Loucy (cell line): Measurements from ENCODE around the gene GUCA1C.

ENCODE experiments used
- CTCF ChIP-seq: fragments of 200-600 bp; sonication (generic); conservative IDR thresholded peaks from 2 replicates; pipeline ENCODE4 v1.5.1; 2014; ENCODE audit warnings: mild to moderate bottlenecking, antibody characterized with exemption, low read length
- EZH2phosphoT487 ChIP-seq: fragments of 200-600 bp; IDR thresholded peaks from 2 replicates; pipeline ENCODE4 v1.6.1; 2018; ENCODE audit warnings: antibody characterized with exemption, mild to moderate bottlenecking, moderate library complexity, borderline replicate concordance

DNA sequence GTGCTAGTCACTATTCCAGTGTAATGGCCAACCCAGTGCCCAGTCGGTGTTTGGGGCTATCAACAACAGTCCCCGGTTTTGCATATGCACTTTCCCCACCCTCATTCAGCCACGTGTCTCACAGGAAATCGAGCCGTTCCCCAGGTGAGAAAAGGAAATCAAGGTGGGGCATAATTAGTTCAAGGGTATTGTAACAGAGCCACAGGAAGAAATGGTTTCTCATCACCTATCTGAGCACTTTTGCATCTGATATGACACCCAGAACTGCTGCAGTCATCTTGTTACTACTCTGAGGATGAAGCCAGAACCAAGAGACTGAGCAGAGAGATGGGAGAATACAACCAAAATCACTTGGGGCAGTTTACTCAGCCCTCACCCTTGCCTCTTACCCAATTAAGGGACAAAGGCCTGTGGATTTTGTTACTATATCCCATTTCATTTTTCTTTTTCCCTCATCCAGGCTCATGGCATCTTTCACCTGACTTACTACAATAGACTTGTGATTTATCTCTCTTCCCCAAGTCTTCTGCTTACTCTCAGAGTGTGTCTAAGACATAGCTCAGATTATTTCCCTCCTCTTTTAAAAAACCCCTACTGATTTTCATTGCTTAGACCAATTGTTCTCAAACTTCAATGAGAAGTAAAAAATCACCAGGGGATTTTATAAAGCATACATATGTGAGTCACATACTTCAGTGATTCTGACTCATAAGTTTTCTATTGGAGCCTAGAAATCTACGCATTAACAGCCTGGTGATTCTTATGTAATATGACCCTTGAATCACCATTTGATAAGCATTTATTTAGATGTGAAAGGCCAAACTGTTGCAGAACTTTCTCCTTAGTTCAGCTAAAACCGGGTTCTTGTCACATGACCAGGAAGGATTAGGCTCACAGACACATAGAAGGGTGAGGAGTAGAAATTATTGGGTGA is 90.5 kb downstream of the GUCA1C start:
- TF ChIP-seq CTCF (no peak), EZH2phosphoT487 (no peak)
